A204.1 (cell line): Measurements from ENCODE around the gene PDIA4.
"Not testable (repeated sequence)": the region's sequence is repeated elsewhere in the genome, so short reads cannot be mapped to it uniquely, and the experiment has no call there.

ENCODE experiments used
- FAIRE-seq: peaks from 2 replicates; lab custom pipeline; 2012; peaks lifted over from hg19 to GRCh38; lab: Jason Lieb, UNC

Gene PDIA4

DNA sequence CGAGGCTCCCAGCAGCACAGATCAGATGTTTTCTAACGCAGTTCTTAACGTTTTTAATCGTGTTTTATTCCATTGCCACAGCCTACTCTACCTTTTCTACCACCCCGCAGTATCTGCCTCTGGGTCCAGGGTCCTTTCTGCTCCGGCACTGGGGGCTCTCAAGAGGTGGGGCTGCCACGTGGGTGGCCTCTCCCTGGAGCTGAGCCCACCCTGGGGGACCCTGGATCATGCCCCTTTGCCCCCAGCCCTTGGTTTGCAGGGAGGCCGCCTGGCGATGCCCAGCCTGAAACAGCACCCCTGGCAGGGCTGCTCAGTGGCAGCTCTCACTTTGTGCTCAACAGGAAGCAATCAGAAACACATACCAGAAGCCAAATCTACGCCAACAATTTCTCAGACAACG is 25.3 kb downstream of the PDIA4 start:
- no peak for FAIRE-seq

DNA sequence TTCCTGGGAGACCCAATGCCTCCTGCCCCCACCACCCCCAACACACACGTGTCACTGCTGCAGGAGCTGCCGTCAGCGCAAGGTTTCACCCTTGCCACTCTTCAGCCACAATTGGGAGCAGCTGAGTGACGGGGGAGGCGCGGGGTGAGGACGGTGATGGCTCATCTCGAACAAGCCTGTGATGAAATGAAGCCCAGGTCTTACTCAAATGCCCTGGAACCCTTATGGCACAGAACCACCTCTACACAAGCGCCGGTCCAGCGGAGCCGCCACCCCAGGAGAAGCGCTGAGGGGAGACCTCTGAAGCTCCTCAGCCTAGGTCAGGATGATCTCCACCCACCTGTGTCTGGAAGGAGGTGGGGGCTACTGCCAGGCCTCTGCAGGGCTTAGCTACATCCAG is 25.7 kb downstream of the PDIA4 start:
- FAIRE-seq = no peak

- FAIRE-seq = no peak
Observed at GRCh38 chr7:149001427-149002068, 26.8 kb downstream of the PDIA4 start.

- no peak for FAIRE-seq
Observed at GRCh38 chr7:149000961-149001360, 27.3 kb downstream of the PDIA4 start.

- no peak for FAIRE-seq
Observed at GRCh38 chr7:148999192-148999591, 29.1 kb downstream of the PDIA4 start.

- no peak for FAIRE-seq
Observed at GRCh38 chr7:148997497-148997896, 30.8 kb downstream of the PDIA4 start.

GRCh38 chr7:148994576-148994975 is 33.7 kb downstream of the PDIA4 start:
- FAIRE-seq = no peak

DNA sequence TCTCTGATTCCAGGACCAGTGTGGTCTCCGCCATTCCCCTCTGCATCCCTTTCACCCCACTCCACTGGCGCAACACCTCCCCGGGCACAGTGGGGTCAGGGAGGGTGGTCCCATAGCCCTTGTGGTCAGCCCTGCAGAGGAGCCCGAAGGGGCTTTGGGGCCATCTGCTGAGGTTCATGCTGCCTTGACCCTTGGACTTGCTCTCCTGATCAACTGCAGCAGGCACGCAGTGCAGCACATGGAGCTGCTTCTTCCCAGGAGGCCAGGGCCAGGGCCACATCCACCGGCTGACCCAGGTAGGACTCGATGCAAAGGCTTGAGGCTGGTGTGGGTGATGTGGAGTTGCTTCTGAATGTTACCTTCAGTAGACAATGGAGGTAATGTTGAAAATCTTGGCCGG is 35.1 kb downstream of the PDIA4 start:
- no peak for FAIRE-seq

DNA sequence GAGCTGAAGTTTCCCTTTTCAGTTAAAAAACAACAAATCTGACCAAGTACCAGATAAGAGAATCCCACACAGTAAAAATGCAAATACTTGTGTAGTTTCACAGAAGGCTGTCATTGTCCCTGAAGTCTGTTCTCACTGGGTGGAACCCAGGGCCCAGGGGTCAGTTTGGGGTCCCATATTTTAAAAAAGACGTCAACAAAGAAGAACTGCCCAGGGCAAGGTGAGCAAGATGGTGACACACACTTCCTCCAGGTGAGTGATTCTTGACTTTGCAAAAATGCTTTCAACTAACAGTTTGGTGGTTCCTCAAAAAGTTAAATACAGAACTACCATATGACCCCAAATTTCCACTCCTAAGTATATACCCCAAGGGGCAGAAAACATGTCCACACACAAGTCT is 36.8 kb downstream of the PDIA4 start:
- FAIRE-seq = no peak

- no peak for FAIRE-seq
Observed at GRCh38 chr7:148987751-148988512, 40.4 kb downstream of the PDIA4 start.

DNA sequence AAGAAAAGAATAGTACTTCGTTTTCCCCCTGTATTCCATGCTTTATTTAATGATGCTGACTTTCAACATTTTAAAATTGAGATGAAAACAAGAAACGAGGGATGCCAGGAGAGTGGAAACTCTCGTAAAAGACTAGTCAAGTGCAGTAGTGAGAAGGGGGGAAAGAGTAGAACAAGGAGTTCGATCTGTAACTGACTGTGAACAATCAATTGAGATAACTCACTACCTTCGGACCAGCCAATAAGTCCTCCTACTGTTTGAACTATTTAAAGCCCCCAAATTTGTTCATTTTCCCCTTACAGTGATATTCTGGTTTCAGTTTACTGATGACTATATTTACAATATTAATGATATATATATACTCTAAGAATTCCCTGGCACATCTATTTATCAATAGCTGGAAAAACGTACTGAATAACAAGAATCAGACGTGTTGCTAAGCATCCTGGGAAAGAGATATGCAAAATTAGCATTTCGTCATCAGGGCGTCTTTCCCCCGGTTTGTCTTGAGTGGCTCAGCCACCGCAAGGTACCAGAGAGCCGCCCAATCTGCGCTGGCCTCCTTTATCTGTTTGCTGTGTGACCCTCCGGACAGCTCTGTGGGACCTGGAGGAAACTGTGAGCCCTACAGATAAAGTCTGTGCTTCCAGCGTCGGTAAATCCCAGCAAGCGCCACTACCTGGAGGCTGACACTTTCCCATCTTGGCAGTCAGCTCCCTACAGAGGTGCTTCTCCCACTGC is 41.1 kb downstream of the PDIA4 start:
- FAIRE-seq = peak; percentile 97

DNA sequence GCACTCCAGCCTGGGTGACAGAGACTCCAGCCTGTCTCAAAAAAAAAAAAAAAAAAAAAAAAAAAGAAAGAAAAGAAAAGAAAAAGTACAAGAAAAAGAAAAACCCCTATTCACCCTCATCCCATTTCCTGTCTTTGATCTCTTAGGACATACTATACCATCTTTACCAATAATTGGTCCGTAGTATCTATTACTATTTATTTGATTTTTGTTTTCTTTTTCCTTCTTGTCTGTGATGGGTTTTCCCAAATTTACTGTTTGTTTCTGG is 41.6 kb downstream of the PDIA4 start:
- no peak for FAIRE-seq

GRCh38 chr7:148983200-148984146 is 44.8 kb downstream of the PDIA4 start:
- peak; percentile 34 for FAIRE-seq

GRCh38 chr7:148982654-148983199 is 45.6 kb downstream of the PDIA4 start:
- FAIRE-seq = no peak

GRCh38 chr7:148979827-148980226 is 48.5 kb downstream of the PDIA4 start:
- FAIRE-seq = no peak

- not testable (repeated sequence) for FAIRE-seq
Observed at GRCh38 chr7:148979072-148979471, 49.2 kb downstream of the PDIA4 start.

DNA sequence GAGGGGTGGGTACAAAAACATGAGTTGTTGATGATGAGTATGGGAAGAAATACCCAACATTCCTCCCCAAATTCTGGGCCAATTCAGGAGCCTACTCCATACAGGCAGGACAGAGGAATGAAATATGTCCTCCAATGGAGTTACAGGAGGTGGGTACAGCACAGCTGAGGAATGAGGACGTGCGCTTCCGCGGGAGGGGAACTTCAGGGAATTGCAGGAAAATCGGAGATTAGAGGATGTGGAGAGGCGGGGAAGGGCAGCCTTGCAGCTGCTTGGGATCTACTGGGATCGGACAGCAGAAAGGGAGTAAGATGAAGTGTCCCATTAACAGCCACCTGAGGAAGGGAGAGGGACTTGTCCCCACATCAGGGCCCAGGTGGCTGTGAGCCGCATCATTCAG is 50.2 kb downstream of the PDIA4 start:
- no peak for FAIRE-seq

- no peak for FAIRE-seq
Observed at GRCh38 chr7:148975896-148976295, 52.4 kb downstream of the PDIA4 start.

DNA sequence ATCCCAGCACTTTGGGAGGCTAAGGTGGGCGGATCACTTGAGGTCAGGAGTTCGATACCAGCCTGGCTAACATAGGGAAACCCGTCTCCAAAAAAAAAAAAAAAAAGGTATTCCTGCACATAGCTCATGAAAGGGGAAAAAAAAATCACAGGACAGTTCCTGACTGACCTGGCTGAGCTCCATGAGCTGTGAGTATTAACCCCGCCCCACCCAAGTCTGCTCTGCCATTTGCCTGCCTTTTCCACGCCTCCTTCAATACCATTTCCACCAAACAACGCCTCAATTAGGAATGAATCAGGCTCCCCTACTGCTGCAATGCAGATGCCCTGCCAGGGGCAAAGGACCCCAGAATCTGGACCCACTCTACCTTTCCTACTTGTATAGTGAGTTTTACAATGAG is 55.0 kb downstream of the PDIA4 start:
- no peak for FAIRE-seq

GRCh38 chr7:148972375-148972774 is 55.9 kb downstream of the PDIA4 start:
- FAIRE-seq = no peak

DNA sequence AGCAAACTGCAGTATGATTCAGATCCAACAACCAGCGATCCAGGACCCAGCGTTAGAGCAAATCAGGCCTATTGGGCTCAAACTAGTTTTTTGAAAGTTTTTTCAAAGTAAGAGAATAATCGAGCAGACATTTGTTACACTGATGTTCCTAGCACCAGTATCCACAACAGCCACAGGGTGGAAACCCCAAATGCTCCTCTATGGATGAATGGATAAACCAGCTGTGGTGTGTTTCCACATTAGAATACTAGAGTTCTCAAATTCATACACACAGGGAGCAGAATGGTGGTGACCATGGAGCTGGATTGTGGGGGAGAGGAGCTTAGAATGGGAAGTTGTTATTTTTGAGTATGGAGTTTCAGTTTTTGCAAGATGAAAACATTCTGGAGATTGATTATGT is 60.7 kb downstream of the PDIA4 start:
- FAIRE-seq = no peak

DNA sequence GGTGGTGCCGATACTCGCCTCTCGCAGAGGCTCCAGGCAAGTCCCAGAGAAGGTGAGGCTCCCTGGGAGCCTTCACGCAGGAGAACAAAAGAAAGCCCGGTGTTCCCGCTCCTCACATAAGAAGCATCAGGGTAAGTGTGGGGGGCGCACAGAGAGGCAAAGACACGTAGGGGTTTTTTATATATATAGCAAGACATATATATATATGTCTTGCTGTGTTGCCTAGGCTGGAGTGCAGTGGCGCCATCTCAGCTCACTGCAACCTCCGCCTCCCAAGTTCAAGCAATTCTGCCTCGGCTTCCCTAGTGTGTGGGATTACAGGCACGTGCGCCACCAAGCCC is 61.3 kb downstream of the PDIA4 start:
- FAIRE-seq = no peak
